Activated CD8-positive, alpha-beta memory T cell treated with anti-CD3 and anti-CD28 coated beads, Interleukin-2, amount 50 U/mL, for 24 hours (primary cell): ENCODE data around the gene C20orf173.

Experiments used
- DNase-seq: peaks from one replicate; pipeline ENCODE4 v3.0.0-alpha.2; 2020; ENCODE audit errors: extremely low read depth

The C20orf173 gene

GRCh38 chr20:35506872-35507638, 22.4 kb downstream of the C20orf173 start:
- DNase-seq, result no peak

DNA sequence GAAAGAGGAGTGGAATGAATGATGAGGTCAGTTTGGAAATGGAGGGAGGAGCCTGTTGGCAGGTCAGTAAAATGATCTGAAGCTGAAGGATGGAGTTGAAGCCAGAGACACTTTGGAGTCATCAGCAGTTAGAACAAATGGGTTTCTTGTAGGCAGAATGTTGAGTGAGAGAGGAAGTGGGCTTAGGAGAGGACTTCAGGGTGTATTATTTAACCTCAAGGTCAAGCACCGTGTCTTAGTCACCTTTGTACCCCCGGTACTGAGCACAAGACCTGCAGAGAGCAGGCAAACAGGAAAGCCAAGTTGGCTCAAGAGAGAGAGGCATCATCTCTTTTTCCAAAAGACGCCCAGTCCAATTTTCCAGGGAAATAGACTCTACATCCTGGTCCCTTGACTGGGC, 23.3 kb downstream of the C20orf173 start:
- DNase-seq, result no peak

DNA sequence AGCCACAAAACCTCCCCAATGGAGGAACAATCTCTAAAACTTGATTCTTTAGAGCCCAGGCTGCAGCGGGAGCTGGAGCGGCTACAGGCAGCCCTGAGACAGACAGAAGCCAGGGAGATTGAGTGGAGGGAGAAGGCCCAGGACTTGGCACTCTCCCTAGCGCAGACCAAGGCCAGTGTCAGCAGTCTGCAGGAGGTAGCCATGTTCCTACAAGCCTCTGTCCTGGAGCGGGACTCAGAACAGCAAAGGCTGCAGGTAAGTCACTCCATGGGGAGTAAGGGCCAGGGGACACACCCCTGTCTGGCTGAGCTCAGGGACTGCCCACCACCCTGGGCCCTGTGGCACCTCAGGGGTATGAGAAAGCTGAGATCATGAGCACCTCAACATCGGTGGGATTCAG, 24.7 kb downstream of the C20orf173 start:
- no peak for DNase-seq

- no peak for DNase-seq
These were observed 25.5 kb downstream of the C20orf173 start for GRCh38 chr20:35503841-35504561.

DNA sequence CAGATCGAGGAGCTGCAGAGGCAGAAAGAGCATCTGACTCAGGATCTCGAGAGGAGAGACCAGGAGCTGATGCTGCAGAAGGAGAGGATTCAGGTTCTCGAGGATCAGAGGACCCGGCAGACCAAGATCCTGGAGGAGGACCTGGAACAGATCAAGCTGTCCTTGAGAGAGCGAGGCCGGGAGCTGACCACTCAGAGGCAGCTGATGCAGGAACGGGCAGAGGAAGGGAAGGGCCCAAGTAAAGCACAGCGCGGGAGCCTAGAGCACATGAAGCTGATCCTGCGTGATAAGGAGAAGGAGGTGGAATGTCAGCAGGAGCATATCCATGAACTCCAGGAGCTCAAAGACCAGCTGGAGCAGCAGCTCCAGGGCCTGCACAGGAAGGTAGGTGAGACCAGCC, 26.2 kb downstream of the C20orf173 start:
- DNase-seq, result no peak

- no peak for DNase-seq
These were observed 27.1 kb downstream of the C20orf173 start for GRCh38 chr20:35502352-35502751.

DNA sequence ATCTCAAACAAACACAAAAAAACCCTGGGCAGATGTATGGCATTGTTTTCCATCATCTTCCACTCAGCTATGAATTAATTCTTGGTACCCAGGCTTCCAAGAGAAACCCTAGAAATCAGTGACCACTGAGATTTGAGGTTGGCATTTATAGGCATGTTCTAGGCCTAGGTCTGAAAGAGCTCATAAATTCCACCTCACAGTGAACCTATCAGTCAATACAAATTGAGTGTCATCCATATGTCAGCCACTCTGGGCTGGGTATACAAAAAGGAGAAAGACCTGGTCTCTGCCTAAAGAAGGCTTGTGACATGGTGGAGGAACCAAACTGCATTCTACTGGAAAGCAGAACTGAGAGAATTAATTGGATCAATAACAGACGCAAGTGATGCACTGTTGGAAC, 30.2 kb downstream of the C20orf173 start:
- no peak for DNase-seq

DNA sequence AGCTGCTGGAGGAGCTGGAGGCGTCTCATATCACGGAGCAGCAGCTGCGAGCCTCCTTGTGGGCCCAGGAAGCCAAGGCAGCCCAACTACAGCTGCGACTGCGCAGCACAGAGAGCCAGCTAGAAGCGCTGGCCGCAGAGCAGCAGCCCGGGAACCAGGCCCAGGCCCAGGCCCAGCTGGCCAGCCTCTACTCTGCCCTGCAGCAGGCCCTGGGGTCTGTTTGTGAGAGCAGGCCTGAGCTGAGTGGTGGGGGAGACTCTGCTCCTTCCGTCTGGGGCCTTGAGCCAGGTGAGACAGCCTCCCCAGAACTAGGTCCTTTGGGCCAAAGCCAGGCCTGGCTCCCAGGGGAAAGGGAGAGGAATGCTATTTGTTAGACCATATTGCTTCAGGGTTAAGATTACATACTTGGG, 31.7 kb downstream of the C20orf173 start:
- no peak for DNase-seq

DNA sequence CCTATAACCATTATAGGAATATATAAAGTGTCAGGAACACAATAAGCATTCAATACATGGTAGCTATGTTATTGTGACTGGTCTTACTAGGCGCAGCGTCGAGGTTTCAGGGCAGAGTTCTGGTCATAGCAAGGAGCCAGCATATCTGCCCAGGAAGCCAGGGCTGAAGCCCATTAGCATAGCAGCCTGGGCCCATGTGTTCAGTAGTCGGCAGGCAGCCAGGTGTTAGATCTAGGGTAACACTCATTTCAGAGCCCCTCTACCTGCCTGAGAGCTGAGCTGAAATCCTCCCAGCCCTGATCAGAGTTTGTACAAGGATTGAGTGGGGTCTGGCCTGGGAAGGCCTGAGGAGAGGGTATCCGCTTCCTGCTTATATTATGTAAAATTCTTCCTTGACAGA, 32.1 kb downstream of the C20orf173 start:
- no peak for DNase-seq

DNA sequence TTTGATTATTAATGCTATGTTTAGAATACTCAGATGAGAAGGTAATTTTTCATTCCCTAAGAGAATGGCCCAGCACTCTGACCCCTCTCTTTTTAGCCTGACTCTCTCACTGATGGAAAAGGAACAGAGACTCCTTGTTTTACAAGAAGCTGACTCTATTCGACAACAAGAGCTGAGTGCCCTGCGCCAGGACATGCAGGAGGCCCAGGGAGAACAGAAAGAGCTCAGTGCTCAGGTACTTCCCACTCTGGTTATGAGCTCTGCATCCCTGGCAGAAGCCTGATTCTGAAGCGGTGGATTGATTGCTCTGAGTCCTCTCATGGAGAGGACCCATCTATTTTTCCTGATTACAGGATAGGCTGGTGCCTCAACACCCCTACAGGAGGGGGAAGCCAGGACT, 33.0 kb downstream of the C20orf173 start:
- no peak for DNase-seq

- DNase-seq, result no peak
These were observed 37.1 kb downstream of the C20orf173 start for GRCh38 chr20:35492352-35492751.

- DNase-seq, result no peak
These were observed 37.6 kb downstream of the C20orf173 start for GRCh38 chr20:35491823-35492222.

DNA sequence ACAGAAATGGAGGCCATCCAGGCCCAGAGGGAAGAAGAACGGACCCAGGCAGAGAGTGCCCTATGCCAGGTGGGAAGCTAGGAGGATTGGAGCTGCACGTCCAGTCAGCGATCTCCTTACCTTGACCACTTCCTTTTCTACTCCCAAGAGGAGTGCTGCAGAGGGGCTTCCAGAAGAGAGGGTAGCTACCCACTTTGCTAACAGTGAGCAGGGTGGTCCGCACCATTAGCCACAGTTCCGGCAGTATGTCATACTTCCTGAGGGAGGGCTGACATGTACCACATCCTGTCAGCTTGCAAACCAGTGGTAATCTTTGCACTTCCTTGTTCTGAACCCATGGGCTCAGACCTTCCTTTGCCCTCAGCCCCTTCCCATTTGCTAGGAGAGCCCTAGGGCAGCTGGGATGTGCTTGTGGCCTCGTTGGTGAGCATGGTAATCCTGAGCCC, 38.7 kb downstream of the C20orf173 start:
- DNase-seq, result peak; percentile 44

- DNase-seq, result no peak
These were observed 39.7 kb downstream of the C20orf173 start for GRCh38 chr20:35489717-35490116.

GRCh38 chr20:35487479-35487878, 42.0 kb downstream of the C20orf173 start:
- no peak for DNase-seq

GRCh38 chr20:35479798-35480197, 49.7 kb downstream of the C20orf173 start:
- DNase-seq, result no peak

DNA sequence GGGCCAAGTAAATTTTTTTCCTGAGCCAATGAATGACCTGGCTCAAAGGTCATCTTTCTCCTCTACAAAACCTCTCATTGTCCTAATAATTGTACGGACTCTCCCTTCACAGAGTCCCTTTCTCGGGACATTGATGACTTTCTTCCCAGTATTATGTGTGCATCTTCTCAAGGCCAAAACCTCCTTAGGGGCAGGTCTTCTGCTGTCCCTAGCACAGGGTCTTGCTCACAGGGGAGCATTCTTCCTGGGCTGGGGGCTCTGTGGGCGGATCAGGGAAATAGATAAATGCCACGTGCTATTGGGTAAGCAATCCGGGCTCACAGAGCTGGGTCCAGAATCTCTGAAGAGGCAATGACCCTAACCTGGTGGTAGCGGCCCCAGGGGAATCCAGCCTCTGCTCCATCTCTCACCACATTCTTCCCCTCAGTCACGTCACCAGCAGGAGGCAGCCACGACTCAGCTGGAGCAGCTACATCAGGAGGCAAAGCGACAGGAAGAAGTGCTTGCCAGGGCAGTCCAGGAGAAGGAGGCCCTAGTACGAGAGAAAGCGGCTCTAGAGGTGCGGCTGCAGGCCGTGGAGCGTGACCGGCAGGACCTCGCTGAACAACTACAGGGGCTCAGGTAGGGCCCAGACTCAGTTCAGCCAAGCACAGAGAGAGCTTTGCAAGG, 50.5 kb downstream of the C20orf173 start:
- DNase-seq, result no peak
